GM13977 (cell line): Measurements from ENCODE around the gene SLC4A3.

Source experiments
- DNase-seq: peaks from one replicate; pipeline ENCODE4 v3.0.0; 2012; ENCODE audit warnings: low spot score
- in situ Hi-C: fragments of 300-500 bp; cut with MboI; formaldehyde crosslinking; loops from one replicate; pipeline ENCODE4 v1.12.0; 2022; ENCODE audit warnings: low sequenced_read_pairs, low pct_unique_long_range_greater_than_20kb, mixed read lengths, inconsistent platforms; ENCODE audit not compliant: unreplicated experiment
- TF ChIP-seq, protein P1 (sequence below): IDR thresholded peaks from 2 replicates; pipeline ENCODE4 v1.5.1; 2012; ENCODE audit warnings: mild to moderate bottlenecking, control low read depth; ENCODE audit not compliant: insufficient read depth; ENCODE audit errors: extremely low read depth, missing control alignments

SLC4A3 gene

DNA sequence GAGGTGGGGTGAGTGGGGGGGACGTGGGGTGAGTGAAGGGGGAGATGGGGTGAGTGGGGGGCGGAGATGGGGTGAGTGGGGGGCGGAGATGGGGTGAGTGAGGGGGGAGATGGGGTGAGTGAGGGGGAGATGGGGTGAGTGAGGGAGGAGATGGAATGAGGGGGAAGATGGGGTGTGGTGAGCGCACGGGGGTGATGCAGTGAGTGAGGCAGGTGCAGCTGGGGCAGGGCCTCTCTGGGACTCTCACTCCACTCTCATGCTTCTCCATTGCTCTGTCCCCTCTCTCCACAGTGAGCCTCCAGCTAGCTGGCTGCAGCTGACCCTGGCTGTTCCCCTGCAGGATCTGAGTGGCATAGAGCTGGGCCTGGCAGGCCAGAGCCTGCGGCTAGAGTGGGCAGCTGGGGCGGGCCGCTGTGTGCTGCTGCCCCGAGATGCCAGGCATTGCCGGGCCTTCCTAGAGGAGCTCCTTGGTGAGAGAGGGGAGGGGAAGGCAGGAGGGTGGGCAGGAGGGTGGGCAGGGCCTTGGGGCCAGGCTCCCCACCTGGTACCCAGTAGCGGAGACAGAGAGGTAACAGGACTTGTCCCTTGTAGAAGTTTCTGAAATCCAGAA lies 13.9 kb upstream of the SLC4A3 start:
- in situ Hi-C loops = no loop called here
- TF ChIP-seq, protein P1, sequence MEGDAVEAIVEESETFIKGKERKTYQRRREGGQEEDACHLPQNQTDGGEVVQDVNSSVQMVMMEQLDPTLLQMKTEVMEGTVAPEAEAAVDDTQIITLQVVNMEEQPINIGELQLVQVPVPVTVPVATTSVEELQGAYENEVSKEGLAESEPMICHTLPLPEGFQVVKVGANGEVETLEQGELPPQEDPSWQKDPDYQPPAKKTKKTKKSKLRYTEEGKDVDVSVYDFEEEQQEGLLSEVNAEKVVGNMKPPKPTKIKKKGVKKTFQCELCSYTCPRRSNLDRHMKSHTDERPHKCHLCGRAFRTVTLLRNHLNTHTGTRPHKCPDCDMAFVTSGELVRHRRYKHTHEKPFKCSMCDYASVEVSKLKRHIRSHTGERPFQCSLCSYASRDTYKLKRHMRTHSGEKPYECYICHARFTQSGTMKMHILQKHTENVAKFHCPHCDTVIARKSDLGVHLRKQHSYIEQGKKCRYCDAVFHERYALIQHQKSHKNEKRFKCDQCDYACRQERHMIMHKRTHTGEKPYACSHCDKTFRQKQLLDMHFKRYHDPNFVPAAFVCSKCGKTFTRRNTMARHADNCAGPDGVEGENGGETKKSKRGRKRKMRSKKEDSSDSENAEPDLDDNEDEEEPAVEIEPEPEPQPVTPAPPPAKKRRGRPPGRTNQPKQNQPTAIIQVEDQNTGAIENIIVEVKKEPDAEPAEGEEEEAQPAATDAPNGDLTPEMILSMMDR = no peak
- no peak for DNase-seq

DNA sequence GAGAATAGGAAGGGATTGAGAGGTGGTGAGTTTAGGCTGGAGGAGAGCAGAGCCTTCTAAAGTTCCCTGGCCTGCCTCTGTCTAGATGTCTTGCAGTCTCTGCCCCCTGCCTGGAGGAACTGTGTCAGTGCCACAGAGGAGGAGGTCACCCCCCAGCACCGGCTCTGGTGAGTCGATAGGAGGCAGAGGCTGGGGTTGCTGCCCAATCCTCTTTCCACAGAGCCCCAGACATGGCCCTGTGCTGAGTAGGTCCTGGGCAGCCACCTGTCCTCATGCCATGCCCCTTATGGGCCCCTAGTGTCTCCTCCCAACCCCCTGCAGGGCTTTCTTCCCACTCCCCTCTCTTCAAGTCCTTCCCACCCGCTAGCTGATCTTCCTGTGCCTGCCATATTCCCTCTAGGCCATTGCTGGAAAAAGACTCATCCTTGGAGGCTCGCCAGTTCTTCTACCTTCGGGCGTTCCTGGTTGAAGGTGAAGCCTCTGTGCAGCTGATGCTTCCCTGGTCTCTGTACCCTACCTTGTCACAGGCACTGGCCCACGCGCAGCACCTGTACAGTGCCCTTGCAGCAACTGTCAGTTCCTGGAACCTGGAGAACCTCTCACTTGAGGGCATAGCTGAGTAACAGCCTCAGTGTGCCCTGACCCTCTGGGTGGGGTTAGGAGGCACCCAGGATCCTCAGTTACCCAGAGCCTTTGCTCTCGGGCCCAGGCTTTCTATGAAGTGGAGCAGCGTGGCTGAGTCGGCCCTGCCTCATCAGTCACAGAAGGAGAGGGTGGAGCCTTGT lies 13.2 kb upstream of the SLC4A3 start:
- DNase-seq = no peak
- in situ Hi-C loops = no loop called here
- TF ChIP-seq, protein P1 = no peak

DNA sequence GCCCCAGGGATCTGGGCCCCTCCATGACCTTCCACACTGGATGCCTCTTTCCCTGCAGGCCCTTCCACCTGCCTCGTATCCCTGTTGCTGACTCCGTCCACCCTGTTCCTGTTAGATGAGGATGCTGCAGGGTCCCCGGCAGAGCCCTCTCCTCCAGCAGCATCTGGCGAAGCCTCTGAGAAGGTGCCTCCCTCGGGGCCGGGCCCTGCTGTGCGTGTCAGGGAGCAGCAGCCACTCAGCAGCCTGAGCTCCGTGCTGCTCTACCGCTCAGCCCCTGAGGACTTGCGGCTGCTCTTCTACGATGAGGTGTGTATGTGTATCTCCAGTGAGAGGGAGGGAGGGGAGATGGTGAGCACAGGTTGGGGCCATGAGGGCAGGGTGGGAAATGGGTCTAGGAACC lies 12.4 kb upstream of the SLC4A3 start:
- DNase-seq = no peak
- in situ Hi-C loops = no loop called here
- TF ChIP-seq, protein P1 = no peak

GRCh38 chr2:219615894-219616293 lies 11.5 kb upstream of the SLC4A3 start:
- in situ Hi-C loops = no loop called here
- TF ChIP-seq, protein P1 = no peak
- DNase-seq = no peak

DNA sequence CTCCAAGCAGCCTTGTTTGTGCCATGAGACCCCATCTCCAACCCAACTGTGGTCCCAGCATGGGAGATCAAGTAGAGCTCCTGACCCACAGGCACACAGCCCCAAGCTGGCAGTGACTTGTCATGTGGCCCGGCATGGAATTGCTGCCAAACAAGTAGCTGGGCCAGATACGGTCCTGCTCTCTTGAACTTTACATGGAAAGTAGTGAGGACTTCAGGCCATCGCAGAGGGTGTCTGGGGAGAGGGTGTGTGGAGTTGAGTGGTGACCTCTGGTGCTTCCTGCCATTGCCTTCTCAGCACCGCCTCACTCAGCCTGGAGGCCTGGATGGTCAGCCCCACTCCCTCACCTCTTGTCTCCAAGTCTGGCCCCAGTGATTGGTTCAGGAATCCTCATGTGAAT lies 10.9 kb upstream of the SLC4A3 start:
- DNase-seq = no peak
- TF ChIP-seq, protein P1 = no peak
- in situ Hi-C loops = no loop called here

DNA sequence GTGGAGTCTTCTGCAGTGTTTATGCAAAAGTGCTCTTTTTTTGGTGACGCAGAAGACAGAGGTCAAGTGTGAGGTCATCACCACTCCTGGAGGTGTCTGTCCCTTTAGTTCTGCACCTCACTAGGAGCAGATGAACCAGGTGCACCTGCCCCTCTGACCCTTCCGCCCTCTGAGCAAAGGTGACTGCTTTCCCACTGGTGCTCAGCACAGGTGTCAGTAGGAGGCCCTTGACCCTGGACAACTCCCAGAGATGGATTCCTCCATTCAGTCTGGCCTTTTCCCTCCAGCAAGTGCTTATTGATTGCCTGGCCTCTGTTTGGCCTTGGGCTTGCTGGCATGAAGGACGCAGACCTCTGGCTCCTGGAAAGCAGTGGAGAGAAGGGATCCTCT lies 8.7 kb upstream of the SLC4A3 start:
- TF ChIP-seq, protein P1 = no peak
- no peak for DNase-seq
- in situ Hi-C loops = no loop called here
